GM19240 (cell line): ENCODE data around the gene ALKBH7.
A peak's percentile ranks its signal among the peaks of the same experiment; 100 is the strongest.

Experiments
- DNase-seq: peaks from one replicate; pipeline ENCODE4 v3.0.0; 2011; ENCODE audit warnings: low spot score; ENCODE audit not compliant: insufficient read length

Gene ALKBH7

DNA sequence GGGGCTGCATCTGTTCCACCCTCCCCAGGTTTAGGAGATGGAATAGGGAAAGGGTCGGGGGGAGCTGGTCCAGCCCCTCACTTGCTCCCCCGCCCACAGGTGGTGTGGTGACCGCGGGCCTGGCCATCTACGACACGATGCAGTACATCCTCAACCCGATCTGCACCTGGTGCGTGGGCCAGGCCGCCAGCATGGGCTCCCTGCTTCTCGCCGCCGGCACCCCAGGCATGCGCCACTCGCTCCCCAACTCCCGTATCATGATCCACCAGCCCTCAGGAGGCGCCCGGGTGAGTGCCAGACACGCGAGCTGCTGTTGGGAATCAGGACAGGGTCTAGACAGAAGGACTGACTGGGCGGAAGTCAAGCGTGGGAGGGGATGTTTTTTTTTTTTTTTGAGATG lies 8.2 kb upstream of the ALKBH7 start:
- DNase-seq, result no peak

DNA sequence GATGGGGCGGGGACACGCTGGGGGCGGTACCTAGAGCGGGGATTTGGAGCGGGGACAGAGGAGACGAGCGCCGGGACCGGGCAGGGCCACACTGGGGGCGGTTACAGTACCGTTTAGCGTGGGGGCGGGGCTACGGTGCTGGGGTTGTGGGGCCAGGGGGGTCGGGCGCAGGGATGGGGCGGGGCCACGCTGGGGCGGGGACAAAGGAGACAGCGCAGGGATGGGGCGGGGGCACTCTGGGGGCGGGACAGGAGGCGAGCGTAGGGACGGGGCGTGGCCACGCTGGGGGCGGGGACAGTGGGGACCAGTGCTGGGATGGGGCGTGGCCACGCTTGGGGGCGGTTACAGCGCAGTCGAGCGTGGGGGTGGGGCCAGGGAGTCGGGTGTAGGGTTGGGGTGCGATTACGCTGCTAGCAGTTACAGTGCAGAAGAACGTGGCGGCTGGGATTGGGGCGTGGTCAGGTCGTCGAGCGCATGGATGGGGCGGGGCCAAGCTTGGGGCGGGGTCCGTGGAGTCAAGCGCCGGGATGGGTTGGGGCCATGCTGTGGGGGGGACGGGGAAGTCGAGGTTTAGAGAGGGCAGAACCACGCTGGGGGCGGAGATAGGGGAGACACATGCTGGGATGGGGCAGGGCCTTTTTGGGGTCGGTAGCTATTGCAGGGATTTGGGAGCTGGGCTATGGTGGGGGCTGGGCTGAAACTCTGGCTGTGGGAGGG lies 660 bp downstream of the ALKBH7 start:
- peak; percentile 90 for DNase-seq

DNA sequence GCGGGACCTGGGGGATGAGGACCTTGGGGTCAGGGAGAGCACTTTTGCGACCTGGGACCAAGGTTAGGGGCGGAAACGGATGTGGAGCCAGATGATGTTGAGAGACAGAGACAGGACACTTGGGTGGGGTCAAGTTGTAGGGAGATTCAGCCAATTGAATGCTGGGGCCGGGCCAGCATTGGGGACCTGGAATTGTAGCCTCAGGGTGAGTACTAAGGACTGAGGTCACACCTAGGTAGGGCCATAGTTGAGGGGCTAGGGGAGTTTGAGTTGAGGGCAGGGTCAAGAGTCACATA lies 1.2 kb downstream of the ALKBH7 start:
- DNase-seq, result no peak

DNA sequence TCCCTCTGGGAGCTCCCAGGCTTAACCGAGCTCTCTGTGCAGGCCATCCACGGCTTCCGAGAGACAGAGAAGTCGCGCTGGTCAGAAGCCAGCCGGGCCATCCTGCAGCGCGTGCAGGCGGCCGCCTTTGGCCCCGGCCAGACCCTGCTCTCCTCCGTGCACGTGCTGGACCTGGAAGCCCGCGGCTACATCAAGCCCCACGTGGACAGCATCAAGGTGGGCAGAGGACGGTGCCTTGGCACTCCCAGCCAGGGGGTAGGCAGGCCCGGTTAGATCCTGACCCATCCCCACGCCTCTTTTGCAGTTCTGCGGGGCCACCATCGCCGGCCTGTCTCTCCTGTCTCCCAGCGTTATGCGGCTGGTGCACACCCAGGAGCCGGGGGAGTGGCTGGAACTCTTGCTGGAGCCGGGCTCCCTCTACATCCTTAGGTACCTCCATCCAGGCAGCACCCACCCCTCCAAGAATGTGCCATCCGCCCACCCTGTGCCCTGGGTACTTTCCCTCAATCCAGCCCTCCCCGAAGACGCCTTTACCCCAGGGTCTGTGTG lies 1.6 kb downstream of the ALKBH7 start:
- DNase-seq, result no peak

DNA sequence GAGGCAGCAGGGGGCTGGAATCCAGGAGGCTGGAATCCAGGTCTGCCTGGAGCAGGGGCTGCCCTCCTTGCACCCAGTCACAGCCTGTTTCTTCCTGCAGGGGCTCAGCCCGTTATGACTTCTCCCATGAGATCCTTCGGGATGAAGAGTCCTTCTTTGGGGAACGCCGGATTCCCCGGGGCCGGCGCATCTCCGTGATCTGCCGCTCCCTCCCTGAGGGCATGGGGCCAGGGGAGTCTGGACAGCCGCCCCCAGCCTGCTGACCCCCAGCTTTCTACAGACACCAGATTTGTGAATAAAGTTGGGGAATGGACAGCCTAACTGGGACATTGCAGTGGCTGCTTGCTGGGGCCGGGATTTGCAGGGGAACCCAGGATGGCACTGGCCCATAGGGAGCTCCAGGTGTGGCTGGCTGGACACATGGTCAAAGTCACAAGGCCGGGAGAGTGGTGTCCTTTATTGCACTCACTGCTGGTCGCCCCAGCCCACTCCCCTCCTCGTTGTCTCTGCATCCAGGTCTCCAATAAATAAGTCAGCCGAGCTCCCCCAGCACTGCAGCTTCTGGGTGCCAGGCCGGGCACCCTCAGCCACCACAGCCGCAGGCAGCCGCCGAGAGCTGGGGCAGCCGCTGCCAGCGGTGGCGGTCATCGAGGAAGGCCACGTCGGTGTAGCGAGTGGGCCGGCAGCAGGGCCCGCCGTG lies 2.3 kb downstream of the ALKBH7 start:
- DNase-seq, result no peak

DNA sequence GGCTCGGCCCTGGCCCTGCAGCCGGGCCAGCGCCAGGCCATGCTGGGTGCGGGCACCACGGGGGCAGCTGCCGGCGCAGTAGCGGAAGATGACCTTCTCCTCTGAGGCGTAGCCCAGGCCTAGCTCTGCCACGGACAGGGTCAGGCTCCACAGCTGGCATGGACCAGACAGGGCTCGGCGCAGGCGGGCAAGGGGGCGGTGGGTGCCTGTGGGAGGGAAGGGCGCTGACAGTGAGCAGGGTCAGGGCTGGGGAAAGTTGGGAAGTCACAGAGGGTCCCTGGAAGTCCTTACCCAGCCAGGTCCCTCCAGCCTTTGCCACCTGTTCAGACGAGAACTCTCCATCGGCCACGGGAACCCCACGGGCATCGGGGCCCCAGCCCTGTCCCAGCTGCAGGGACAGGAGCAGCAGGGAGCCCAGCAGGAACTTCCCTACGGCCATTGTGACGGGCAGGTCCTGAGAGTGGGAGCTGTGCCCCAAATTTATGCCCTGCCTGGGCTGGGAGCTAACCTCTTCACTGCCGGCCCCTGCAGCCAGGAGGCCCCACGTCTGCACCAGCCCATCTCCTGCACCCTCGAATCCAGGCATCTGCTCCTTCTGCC lies 2.9 kb downstream of the ALKBH7 start, which contains the start of gene PSPN:
TSS of gene PSPN (minus strand) at position 523 of the 600 bp plus-strand sequence. CDS start at position 439, 84 bp downstream.
- no peak for DNase-seq

DNA sequence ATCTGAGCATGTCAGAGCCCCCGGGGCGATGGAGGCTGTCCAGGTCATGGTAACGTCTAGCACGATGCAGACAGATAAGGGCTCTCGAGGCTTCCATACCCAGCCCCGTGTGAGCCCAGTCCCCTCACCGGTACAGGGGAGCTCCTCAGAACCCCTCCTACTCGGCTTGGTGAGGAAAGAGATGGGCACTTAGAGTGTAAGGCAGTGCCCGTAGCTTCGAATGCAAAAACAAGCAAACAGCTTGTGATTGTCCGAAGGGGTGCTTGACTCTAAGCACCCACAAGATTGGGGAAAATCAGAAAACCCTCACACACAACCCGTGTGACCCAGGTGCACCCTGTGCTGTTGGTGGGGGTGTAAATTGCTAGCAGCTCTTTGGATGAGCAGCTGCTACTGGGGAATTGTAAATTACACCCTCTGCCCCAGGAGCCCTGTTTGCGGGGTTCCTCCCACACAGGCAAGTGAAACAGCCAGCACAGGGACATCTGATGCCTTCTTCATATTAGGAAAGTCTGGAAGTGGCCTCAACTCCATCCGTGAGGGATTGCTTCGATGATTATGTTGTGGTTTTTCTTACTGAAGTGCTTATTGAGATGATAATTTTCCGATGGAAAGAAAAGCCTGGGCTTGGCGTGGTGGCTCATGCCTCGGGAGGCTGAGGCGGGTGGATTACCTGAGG lies 4.1 kb downstream of the ALKBH7 start:
- no peak for DNase-seq

DNA sequence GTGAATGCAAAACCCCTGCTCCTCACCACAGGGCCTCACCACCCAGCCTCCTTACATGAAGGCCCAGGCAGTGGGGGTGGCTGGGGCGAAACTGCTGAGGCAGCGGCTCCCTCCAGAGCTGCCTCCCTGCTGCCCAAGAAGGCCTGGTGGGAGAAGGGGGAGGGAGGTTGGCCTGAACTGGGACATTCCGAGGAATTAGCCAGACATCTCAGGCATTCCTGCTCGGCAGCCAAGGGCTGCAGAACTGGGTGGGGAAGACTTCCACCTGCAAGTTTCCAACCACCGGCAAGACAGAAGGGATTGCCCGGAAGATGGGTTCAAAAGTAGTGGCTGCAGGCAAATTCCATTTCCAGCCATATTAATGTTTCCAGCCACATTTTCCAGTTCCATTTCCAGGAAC lies 5.4 kb downstream of the ALKBH7 start:
- DNase-seq, result no peak

DNA sequence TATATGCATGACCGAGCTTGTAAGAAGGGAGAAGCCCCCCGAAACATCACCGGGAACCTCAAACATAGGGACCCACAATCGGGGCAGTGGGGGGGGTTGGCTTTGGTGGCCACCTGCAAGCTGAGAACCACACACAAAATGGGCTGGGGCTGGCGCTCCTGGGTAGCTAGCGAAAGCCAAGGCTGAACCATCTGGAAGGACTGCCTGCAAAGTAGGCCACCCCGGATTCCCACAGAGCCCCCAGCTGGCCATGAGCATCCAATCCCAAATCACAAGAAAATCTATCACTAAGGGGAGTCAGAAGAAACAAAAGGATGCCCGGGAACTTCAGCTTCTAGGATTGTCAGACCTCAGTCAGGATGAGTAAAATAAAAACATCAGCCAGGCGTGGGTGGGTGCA lies 5.9 kb downstream of the ALKBH7 start:
- DNase-seq, result no peak

DNA sequence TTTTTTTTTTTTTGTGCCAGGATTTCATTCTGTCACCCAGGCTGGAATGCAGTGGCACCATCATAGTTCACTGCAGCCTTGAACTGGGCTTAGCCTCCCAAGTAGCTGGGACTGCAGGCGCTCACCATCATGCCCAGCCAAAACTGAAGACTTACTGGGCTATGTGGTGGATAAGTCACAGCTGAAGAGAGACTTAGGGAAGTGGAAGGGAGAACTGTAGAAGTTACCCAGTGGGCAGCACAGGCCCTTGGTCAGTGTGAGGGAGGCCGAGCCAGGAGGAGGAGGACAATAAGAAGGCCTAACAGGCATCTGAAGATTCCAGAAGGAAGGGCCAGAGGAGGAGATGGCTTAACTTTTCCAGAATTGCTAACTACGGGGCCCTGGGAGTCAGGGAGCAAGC lies 7.2 kb downstream of the ALKBH7 start:
- no peak for DNase-seq

DNA sequence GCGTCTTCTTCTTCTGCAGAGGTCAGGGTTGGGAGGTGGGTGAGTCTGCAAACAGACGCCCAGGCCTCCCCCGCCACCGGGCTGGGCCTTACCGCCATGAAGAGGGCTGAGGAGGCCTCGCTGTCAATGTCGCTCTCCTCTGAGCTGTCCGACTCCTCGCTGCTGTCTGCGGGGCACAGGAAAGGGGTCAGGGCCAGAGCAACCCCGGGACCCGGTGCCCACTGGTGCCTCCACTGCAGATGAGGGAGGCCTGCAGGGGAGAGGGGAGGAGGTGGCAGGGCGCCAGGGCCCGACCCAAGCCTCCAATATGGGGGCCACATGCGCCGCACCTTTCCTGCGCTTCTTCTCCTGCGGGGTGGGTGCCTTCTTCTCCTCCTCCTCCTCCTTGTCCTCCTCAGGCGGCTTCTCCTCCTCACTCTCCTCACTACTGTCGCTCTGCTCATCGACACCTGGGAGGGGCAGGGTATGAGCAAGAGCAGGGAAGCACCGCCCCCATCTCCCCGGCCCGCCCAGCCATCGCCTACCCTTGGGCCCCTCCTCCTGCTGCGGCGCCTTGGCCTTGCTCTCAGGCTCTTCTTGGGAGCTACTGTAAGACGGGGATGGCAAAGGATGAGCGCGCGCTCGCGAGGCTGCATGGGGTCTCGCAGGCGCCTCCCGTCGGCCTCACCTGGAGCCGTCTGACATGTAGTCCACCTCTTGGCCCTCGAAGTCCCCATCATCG lies 8.6 kb downstream of the ALKBH7 start:
- DNase-seq, result no peak

DNA sequence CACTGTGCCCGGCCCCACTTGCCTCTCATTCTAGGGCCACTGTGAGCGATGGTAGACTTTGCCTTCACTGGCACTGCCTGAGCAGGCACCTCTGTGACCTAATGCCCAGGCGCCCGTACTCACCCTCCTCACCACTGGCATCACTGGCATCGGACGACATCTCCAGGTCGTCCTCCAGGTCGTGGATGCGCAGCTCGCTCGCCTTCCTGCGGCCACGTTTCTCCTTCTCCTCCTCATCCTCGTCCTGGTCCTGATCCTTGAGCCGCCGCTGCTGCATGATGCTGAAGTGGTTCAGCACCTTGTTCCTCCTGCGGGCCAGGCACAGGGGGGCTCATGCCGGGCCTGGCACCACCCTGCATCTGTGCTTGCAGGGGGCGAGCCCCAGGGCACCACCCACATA lies 10.6 kb downstream of the ALKBH7 start:
- DNase-seq, result no peak

DNA sequence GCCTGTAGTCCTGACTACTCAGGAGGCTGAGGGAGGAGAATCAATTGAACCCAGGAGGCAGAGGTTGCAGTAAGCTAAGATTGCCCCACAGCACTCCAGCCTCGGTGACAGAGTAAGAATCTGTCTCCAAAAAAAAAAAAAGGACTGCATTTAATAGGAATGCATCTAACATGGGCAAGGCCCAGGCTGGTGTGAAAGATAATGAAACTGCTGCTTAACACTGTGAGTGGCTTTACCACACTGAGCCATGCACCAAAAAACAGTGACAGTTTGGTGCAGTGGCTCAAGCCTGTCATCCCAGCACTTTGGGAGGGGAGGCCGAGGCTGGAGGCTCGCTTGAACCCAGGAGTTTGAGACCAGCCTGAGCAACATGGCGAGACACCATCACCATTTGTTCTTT lies 11.8 kb downstream of the ALKBH7 start:
- no peak for DNase-seq

DNA sequence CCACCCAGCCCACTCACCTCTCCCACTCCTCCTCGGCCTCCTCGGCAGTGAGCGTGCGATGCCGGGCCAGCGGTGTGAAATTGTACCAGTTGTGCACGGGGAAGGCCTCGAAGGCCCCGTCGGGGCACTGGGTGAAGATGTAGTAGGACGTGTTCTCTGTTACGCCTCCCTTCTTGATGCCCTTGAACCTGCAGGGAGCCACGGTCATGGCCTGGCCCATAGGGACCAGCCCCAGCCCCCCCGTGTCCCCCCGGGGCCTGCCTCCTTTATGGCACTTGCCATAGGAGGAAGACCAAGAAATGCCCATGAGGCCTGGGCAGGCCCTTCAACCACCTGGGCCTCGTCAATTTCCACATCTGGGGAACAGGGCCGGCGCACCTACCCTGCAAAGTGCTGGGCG lies 14.8 kb downstream of the ALKBH7 start:
- no peak for DNase-seq

DNA sequence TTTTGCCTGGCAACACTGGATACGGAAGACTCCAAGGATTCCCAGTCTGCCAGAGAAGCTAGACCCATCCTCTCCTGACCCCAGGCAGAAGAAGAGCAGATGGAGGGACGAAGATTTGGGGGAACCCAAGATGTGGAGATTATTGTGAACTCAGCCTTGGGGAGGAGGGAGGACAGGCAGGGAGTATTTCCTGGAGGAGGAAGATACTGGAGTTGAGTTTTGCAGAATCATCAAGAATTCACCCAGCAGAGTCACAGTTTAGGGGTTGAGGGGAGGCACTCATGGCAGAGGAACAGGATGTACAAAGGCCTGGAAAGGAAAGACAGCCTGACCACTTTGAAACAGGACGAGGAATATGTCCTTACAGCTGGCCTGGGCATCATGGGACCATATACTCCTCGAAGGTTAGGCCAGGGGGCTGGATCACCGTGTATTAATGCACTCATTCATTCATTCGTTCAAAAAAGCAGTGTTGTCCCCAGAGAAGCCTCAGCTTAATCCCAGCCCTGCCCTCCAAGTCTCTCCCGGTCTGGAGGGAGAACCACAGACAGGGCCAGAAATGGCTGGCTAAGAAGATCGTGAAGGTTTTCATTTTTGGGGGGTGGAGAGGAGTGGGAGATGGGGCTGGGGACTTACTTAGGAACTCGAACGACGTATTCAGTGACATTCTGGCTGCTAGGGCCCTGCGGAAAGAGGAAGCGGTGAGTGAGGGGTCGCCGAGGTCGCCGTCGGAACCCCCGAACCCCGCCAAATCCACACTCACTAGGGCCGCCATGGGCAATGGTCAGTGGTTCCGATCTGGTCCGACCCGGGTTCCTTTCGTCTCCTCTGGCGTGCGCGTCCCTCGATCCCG lies 19.9 kb downstream of the ALKBH7 start:
- DNase-seq, result no peak

DNA sequence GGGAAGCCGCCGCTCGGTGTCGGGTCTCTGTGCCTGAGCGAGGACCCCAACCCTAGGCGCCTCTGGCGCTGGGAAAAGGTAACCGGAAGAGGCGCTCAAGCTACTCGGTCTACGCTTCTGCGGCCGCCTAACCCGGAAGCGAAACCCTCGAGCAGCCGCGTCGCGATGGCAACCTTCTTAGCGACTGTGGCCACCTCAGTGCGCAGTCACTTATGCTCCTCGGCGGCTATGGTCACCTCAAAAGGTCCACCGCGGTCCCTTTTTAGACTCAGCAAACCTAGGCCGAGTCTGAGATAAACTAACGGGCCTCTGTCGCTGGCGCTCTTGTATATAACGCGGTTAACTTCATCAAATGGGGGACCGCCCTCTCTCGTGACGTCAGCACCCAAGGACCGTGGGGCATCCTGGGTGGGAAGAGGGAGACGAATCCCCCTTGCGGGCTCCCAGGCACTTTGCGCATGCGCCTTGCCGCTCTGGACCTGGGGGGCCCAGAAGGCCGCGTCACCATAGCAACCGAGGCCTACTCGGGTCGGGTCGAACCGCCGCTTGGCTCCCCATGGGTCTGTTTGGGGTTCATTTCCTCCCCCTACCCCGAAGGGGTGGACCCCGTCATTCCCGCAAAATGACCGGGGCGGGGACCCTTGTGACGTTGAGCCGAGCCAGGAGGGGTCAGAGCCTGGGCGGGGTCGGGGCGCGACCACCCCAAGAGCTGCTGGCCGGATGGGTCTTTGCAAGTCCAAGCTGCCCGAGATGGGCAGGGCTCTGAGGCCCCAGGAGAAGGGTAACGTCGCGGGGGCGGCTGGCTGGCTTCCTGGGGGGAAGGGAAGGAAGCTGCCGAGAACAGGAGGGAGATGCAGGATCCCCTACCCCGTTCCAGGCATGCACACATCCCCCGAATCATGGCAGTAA lies 20.7 kb downstream of the ALKBH7 start, which contains the start of gene GTF2F1:
TSS of gene GTF2F1 (minus strand) at position 91 of the 909 bp plus-strand sequence. CDS start 169 bp downstream, outside the sequence.
- peak; percentile 92 for DNase-seq

DNA sequence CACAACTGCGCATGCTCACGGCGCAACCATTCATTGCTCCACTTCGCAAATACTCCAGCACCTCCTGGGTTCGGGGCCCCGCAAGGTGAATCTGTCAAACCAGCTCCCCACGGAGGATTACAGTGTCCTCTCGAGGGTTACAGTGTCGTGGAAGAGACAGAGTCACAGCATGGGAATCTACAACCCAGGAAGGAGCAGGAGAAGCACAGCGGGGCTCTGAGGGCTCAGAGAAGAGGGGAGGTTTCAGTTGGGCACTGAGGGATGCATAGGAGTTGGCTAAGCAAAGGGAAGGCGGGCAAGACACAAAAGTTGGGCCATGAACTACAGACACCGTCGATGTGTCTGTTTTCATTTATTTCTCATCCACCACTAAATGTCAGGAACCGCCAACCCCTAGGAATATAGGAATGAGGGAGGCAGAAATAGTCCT lies 21.4 kb downstream of the ALKBH7 start:
- DNase-seq, result no peak

DNA sequence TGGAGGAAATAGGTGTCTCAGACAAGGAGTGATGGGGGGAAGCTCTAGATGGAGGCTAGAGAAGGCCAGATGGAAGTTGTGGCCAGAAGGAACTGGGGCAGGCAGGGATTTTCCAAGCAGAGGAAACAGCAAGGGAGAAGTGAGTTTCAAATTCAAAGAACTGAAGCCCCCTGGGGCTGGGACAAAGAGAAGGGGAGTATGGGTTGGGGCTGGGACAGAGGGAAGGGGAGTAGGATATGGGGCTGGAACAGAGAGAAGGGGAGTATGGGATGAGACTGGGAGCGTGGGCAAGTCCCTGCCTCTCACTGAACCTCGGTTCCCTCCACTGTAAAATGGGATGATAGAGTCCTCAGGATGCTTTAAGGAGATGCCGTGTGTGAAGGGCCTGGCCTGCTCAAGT lies 22.2 kb downstream of the ALKBH7 start:
- DNase-seq, result no peak

DNA sequence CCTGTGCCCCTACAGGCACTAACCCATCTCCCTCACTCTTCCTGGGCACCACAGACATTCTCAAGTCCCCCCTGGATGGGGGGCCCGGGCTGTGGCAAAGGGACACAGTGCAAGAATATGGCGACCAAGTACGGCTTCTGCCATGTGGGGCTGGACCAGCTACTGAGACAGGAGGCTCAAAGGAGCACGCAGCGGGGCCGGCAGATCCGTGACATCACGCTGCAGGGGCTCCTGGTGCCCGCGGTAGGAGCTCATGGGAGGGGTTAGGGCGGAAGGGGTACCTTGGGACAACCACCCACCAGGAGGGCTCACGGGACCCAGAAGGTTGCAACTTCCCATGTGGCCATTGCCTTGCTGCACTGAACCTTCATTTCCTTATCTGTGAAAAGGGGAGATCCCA lies 23.7 kb downstream of the ALKBH7 start:
- no peak for DNase-seq
